Kidney tubule cell (primary cell): Measurements from ENCODE around the gene PELI1.
"Not testable (repeated sequence)": the region's sequence is repeated elsewhere in the genome, so short reads cannot be mapped to it uniquely, and the experiment has no call there.

Experiments
- DNase-seq: peaks from one replicate; pipeline ENCODE4 v3.0.0-alpha.2; 2018; ENCODE audit warnings: low spot score

The PELI1 gene

DNA sequence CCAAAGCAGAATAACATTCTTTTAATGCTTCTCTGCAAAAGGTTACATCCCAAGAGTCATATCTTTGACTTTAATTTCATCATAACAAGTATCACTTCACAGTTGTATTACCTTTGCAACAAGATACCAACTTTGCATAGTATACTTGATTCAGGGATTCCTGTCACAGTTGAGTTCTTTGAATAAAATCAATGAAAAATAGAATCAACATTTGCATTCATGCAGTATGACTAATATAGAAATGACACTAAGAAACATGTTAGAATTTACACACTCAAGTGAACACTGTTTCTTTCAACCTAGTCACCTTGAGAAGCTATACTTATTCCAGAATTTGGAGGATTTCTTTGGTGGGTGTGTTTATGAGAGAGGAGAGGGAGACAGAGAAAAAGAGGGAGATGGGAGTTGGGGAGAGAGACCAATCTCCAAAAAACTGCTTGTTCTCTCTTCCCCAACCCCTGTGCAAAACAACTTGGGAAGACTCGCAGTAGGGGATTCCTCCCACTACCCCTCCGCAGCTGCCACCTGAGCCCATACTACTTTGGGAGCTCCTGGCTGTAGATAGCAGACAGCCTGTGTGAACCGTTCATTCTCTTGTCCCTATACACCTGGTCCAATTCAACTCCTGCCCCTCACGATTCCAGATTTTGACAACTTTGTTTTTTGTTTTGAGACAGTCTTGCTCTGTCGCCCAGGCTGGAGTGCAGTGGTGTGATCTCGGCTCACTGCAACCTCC is 57.7 kb downstream of the PELI1 start:
- peak; percentile 35 for DNase-seq

DNA sequence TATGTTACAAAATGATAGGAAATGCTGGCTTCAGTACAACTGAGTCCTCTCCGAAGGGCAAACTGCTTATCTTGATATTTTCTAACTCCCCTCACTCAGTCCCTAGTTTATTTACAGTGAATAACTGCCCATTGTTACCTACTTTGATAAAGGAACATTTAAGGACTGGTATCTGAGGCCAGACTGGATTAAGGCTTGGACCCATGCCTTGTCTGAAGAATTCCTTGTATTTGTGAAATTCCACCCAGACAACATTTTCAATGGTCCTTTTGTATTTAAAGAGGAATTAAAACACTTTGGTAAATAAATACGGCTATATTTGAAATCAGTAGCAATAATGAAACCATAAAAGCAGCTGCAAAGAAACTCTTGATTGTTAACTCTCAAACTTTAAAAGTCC is 58.3 kb downstream of the PELI1 start:
- DNase-seq, result no peak

DNA sequence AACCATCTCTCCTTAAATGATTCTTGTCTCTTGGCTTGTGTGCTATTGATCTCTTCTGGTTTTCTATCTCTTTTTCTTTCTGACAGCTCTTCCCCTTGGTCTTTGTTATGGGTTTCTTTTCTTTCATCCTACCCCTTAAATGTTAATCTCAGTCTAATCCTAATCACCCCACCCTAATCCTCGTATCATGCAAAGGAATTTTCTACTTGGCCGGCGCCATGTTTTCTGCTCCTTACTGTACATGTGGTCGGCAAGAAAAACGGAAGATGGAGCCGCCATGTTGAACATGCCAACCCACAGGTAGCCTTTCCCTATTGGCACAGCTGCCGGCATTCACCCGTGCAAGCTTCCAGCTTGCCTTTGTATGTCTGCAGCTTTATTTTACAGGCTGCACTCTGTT is 63.2 kb downstream of the PELI1 start:
- DNase-seq, result no peak

DNA sequence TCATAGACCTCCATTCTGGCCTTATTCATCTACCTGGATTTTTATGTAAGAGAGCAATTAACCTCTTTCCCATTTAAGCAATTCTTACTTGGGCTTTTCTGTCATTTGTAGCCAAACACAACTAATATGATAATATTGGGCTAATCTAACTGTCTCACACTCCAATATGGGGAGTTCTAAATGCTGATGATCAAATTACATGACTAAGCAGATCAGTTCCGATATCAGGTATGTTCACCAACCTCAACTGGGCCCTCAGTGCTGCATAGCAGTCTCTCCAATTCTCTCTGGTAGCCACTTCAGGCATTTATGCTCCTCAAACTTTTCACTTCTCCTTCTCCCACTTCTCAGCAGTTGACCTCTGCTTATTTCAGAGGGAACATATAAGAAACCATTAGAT is 64.0 kb downstream of the PELI1 start:
- DNase-seq, result no peak

DNA sequence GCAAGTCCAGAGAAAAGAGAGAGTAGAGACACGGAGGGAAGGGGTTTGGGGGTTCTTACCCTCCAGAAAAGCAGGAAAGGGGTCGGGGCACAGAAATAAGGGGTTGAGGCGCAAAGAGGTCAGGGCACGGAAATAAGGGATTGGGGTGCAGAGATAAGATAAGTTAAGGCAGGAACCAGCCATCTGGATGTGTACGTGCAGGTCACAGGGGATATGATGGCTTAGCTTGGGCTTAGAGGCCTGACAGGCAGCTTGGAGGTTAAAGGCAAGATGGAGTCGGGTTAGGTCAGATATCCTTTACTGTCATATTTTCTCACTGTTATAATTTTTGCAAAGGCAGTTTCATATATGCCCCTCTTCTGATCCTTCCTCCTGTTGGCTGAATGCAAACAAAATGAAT is 64.5 kb downstream of the PELI1 start:
- not testable (repeated sequence) for DNase-seq

- not testable (repeated sequence) for DNase-seq
These were observed 67.4 kb downstream of the PELI1 start for GRCh38 chr2:64076828-64077227.

DNA sequence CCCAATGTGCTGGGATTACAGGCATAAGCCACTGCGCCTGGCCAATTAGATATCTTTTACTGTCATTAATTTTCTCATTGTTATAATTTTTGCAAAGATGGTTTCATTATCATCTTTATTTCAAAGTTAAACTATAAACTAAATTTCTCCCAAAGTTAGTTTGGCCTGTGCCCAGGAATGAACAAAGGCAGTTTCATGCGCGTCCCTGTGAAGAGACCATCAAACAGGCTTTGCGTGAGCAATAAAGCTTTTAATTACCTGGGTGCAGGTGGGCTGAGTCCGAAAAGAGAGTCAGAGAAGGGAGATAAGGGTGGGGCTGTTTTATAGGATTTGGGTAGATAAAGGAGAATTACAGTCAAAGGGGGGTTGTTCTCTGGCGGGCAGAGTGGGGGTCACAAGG is 69.6 kb downstream of the PELI1 start:
- DNase-seq, result not testable (repeated sequence)

- DNase-seq, result no peak
These were observed 76.9 kb downstream of the PELI1 start for GRCh38 chr2:64067326-64067725.

DNA sequence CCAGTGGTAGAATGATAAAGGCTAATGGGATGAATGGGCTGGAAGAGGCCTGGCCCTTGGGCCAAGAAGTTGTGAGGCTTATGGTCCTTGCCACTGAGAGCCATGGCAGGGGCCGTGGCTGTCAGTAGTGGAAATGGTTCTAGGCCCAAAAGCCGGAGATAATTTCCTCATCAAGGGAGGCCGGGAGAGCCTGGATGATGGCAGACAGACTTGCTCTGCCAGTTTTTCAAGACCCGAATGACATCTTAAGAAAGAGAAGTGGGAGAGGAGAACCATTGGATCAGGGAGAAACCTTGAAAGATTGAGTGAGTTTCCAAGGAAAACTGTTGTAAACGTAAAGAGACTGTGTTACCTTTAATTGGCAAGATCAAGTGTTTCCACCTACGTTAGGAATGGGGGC is 78.7 kb downstream of the PELI1 start:
- no peak for DNase-seq

- peak; percentile 11 for DNase-seq
These were observed 80.3 kb downstream of the PELI1 start for GRCh38 chr2:64063924-64064331.

GRCh38 chr2:64063454-64063853 is 80.8 kb downstream of the PELI1 start:
- DNase-seq, result no peak

DNA sequence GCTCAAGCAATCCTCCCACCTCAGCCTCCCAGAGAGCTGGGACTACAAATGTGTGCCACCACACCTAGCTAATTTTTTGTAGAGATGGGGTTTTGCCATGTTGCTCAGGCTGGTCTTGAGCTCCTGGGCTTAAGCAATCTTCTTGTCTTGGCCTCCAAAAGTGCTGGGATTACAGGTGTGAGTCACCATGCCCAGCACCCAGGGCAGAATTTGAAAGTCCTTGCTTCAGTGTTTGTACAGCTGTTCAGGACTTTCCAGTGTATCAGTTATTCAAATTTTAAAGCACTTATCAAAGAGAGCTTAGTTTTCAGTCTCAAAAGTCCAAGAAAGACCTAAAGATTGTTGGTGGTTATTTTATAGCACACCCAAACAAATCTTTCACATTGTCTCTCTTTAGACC is 81.4 kb downstream of the PELI1 start:
- peak; percentile 56 for DNase-seq

DNA sequence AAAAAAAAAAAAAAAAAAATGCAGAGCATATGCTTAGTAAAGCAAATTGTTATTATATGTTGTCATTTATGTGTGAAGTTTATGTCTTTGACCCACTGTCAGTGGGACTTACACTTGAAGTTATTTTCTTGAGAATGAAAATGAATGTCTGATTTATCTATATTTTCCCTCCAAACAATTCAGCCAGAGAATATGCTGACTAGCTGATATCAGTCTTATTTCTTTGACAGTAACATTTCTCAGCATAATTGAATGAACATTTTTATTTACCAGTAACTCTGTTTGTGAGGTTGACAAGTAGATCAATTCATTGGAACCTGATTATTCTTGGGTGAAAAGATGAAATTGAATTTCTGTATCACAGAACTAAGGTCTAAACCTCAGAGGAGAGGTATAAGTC is 85.0 kb downstream of the PELI1 start:
- no peak for DNase-seq

DNA sequence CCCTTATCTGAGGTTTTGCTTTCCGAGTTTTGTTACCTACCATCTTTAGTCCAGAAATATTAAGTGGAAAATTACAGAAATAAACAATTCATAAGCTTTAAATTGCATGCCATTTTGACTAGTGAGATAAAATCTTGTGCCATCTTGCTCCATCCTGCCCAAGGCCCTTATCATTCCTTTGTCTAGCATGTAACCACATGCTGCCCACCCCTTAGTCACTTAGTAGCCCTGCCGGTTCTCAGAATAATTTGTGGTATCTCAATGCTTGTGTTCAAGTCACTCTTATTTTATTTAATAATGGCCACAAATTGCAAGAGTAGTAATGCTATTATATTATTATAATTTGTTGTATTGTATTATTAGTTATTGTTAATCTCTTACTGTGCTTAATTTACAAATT is 88.2 kb downstream of the PELI1 start:
- DNase-seq, result no peak

GRCh38 chr2:64054161-64054915 is 89.9 kb downstream of the PELI1 start:
- DNase-seq, result no peak

- peak; percentile 29 for DNase-seq
These were observed 91.6 kb downstream of the PELI1 start for GRCh38 chr2:64052463-64053241.

GRCh38 chr2:64049633-64050220 is 94.5 kb downstream of the PELI1 start:
- DNase-seq, result peak; percentile 78

- no peak for DNase-seq
These were observed 98.3 kb downstream of the PELI1 start for GRCh38 chr2:64045938-64046337.
